OCI-LY3 (cell line): Measurements from ENCODE around the gene TMCC2.

ENCODE experiments used
- EZH2phosphoT487 ChIP-seq: fragments of 200-600 bp; shearing (Covaris generic); IDR thresholded peaks from 2 replicates; pipeline ENCODE4 v1.6.1; 2018; ENCODE audit warnings: antibody characterized with exemption, mixed run types, low read depth
- TF ChIP-seq, protein P1 (sequence below): fragments of 200-600, 300-600 bp; sonication (generic); IDR thresholded peaks from 2 replicates; pipeline ENCODE4 v1.5.1; 2014; ENCODE audit warnings: antibody characterized with exemption, low read length, low read depth

DNA sequence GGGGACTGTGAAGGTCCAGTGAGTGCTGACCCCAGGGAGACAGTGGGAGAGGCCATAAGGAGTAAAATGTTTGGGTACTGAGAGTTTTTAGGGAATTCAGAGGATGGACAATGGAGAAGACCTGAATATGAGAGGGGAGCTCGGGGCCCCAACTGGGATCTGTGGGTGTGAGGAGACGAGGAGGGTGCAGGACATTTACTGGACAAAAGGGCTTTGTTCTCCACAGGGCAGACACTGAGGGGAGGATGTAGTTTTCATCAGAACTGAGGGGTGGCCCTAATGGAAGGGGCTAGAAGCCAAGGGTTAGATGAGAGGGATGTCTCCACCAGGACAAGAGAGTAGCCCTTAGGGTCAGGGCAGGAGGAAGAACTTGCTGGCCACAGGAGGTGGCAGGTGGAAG lies 30.0 kb downstream of the TMCC2 start:
- TF ChIP-seq, protein P1, sequence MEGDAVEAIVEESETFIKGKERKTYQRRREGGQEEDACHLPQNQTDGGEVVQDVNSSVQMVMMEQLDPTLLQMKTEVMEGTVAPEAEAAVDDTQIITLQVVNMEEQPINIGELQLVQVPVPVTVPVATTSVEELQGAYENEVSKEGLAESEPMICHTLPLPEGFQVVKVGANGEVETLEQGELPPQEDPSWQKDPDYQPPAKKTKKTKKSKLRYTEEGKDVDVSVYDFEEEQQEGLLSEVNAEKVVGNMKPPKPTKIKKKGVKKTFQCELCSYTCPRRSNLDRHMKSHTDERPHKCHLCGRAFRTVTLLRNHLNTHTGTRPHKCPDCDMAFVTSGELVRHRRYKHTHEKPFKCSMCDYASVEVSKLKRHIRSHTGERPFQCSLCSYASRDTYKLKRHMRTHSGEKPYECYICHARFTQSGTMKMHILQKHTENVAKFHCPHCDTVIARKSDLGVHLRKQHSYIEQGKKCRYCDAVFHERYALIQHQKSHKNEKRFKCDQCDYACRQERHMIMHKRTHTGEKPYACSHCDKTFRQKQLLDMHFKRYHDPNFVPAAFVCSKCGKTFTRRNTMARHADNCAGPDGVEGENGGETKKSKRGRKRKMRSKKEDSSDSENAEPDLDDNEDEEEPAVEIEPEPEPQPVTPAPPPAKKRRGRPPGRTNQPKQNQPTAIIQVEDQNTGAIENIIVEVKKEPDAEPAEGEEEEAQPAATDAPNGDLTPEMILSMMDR = no peak
- no peak for TF ChIP-seq EZH2phosphoT487
